SK-N-SH (cell line): ENCODE data around the gene CHST11. TPM values are rescaled to one million over a fixed set of nuclear protein-coding genes. Genes with fewer than 3 reads are reported as not detected.

ENCODE experiments used
- CTCF ChIA-PET: fragments of 300-600, 350-600 bp; formaldehyde crosslinking; extraction: SDS; loops from one replicate; lab custom pipeline; 2021; lab: Yijun Ruan, JAX
- POLR2A ChIA-PET: fragments of 350-600 bp; sonication (Branson Sonifier 250); formaldehyde crosslinking; extraction: SDS; loops from one replicate; lab custom pipeline; 2020; ENCODE audit warnings: antibody characterized with exemption, inconsistent platforms; lab: Yijun Ruan, JAX
- DNase-seq: peaks from one replicate; pipeline ENCODE4 v3.0.0; 2012
- H2AFZ ChIP-seq: fragments of 200-600 bp; sonication (generic); 2 replicates; pipeline ENCODE4 v1.8.1; 2016; ENCODE audit warnings: antibody characterized with exemption, mild to moderate bottlenecking, low read depth
- H3F3A ChIP-seq: fragments of 200-600 bp; sonication (generic); replicated peaks from 2 replicates; pipeline ENCODE3; 2016; ENCODE audit warnings: antibody characterized with exemption, mild to moderate bottlenecking; ENCODE audit not compliant: insufficient read depth
- H3K27ac ChIP-seq, 2 experiments: fragments of 200-500 bp in 1 of 2; fragments of 200-600 bp in 1 of 2; sonication (Bioruptor generic) in 1 of 2; sonication (generic), shearing (Covaris generic) in 1 of 2; 2 replicates each; pipeline versions ENCODE4 v1.5.1 to v1.6.1; 2014 to 2016; ENCODE audit warnings: low read depth in 2 of 2, inconsistent platforms in 1 of 2, low read length in 1 of 2, mild to moderate bottlenecking in 1 of 2, mixed read lengths in 1 of 2
- H3K27me3 ChIP-seq: fragments of 200-600 bp; sonication (generic), shearing (Covaris generic); 2 replicates; pipeline ENCODE4 v1.6.1; 2016; ENCODE audit warnings: mixed run types; ENCODE audit not compliant: insufficient read depth
- H3K36me3 ChIP-seq, 2 experiments: fragments of 200-500 bp in 1 of 2; fragments of 200-600 bp in 1 of 2; sonication (Bioruptor generic) in 1 of 2; sonication (generic) in 1 of 2; replicated peaks in 1 of 2; 2 replicates each; pipeline versions ENCODE3 to v1.5.1; 2014 to 2016; ENCODE audit warnings: low read length in 1 of 2, mild to moderate bottlenecking in 1 of 2; ENCODE audit not compliant: insufficient read depth in 2 of 2, control insufficient read depth in 1 of 2
- H3K4me1 ChIP-seq, 2 experiments: fragments of 200-500 bp in 1 of 2; fragments of 200-600 bp in 1 of 2; sonication (Bioruptor generic) in 1 of 2; sonication (generic), shearing (Covaris generic) in 1 of 2; 2 replicates each; pipeline versions ENCODE4 v1.5.1 to v1.6.1; 2014 to 2016; ENCODE audit warnings: low read depth in 1 of 2, low read length in 1 of 2, mixed run types in 1 of 2; ENCODE audit not compliant: insufficient read depth in 2 of 2, control insufficient read depth in 1 of 2
- H3K4me2 ChIP-seq: fragments of 200-600 bp; sonication (generic), shearing (Covaris generic); 2 replicates; pipeline ENCODE4 v1.6.1; 2017; ENCODE audit warnings: mixed run types
- H3K4me3 ChIP-seq, 2 experiments: fragments of 200-500 bp in 1 of 2; fragments of 200-600 bp in 1 of 2; sonication (Bioruptor generic) in 1 of 2; sonication (generic), shearing (Covaris generic) in 1 of 2; 2 replicates each; pipeline versions ENCODE4 v1.5.1 to v1.8.1; 2014 to 2016; ENCODE audit warnings: low read depth in 2 of 2, inconsistent platforms in 1 of 2, low read length in 1 of 2, mild to moderate bottlenecking in 1 of 2, mixed read lengths in 1 of 2, moderate library complexity in 1 of 2
- H3K79me2 ChIP-seq: fragments of 200-600 bp; sonication (generic); 2 replicates; pipeline ENCODE4 v1.8.1; 2017; ENCODE audit warnings: mild to moderate bottlenecking; ENCODE audit not compliant: insufficient read depth
- H3K9ac ChIP-seq: fragments of 200-600 bp; sonication (generic); 2 replicates; pipeline ENCODE4 v1.6.1; 2017; ENCODE audit warnings: mixed run types
- H3K9me2 ChIP-seq: fragments of 200-600 bp; sonication (generic); 2 replicates; pipeline ENCODE4 v1.6.1; 2017; ENCODE audit warnings: mixed run types
- H3K9me3 ChIP-seq: fragments of 200-600 bp; sonication (generic); 2 replicates; pipeline ENCODE4 v1.6.1; 2017; ENCODE audit warnings: mixed run types, mild to moderate bottlenecking, moderate library complexity
- H4K20me1 ChIP-seq: fragments of 200-600 bp; sonication (generic); 2 replicates; pipeline ENCODE4 v1.6.1; 2017; ENCODE audit warnings: mild to moderate bottlenecking, mixed run types; ENCODE audit not compliant: insufficient read depth
- CTCF ChIP-seq: fragments of 200-600 bp; sonication (generic); IDR thresholded peaks from 2 replicates; pipeline ENCODE4 v1.6.1; 2017; ENCODE audit warnings: antibody characterized with exemption, mild to moderate bottlenecking, moderate library complexity
- EP300 ChIP-seq, 2 experiments: IDR thresholded peaks; 2 replicates each; pipeline versions ENCODE4 v1.4.0 to v1.6.1; 2012; ENCODE audit warnings: borderline replicate concordance in 1 of 2, low read depth in 1 of 2, low read length in 1 of 2
- GABPA ChIP-seq: IDR thresholded peaks from 2 replicates; pipeline ENCODE4 v1.4.0; 2012; ENCODE audit warnings: low read depth, mild to moderate bottlenecking
- GATA2 ChIP-seq: sonication (generic); formaldehyde crosslinking; IDR thresholded peaks from 2 replicates; pipeline ENCODE4 v1.5.0; 2020; ENCODE audit warnings: mild to moderate bottlenecking, missing genetic modification reagents
- IRF3 ChIP-seq: fragments of 150-350 bp; IDR thresholded peaks from 2 replicates; pipeline ENCODE4 v1.6.1; 2016; ENCODE audit warnings: mild to moderate bottlenecking, low read depth, low read length
- MXI1 ChIP-seq: IDR thresholded peaks from 2 replicates; pipeline ENCODE4 v1.6.1; 2012; ENCODE audit warnings: mild to moderate bottlenecking, low read depth, low read length, improper control_type of control experiment
- POLR2AphosphoS5 ChIP-seq: IDR thresholded peaks from 2 replicates; pipeline ENCODE4 v1.6.1; 2012; ENCODE audit warnings: low read depth, low read length
- RAD21 ChIP-seq: IDR thresholded peaks from 2 replicates; pipeline ENCODE4 v1.6.1; 2012; ENCODE audit warnings: mild to moderate bottlenecking, low read length
- REST ChIP-seq: IDR thresholded peaks from 2 replicates; pipeline ENCODE4 v1.6.1; 2012; ENCODE audit warnings: mild to moderate bottlenecking, low read depth, low read length, moderate library complexity
- RFX5 ChIP-seq: IDR thresholded peaks from 2 replicates; pipeline ENCODE4 v1.6.1; 2012; ENCODE audit warnings: mild to moderate bottlenecking, improper control_type of control experiment, low read length
- SMC3 ChIP-seq: IDR thresholded peaks from 2 replicates; pipeline ENCODE4 v1.6.1; 2012; ENCODE audit warnings: low read depth, low read length, improper control_type of control experiment
- TEAD4 ChIP-seq: IDR thresholded peaks from 2 replicates; pipeline ENCODE4 v1.4.0; 2012; ENCODE audit warnings: mild to moderate bottlenecking, borderline replicate concordance; ENCODE audit not compliant: insufficient read depth
- WGBS: methylation state at CpG from one replicate; pipeline ENCODE4 v1.1.6; 2017; ENCODE audit warnings: low lambda C conversion rate; 5-methylcytosine and 5-hydroxymethylcytosine counted together
- polyA plus RNA-seq, 3 experiments: library from polyadenylated mRNA; depleted of rRNA; stranded (reverse); fragments of >200 nt; gene quantifications; 2 replicates each; pipeline ENCODE4 v1.2.3, GENCODE V29; 2012

The CHST11 gene
- polyA plus RNA-seq, 1 of the 3 experiments (the other 2 are of a cell fraction) = 18.6 TPM

GRCh38 chr12:104662908-104663307 is 206.2 kb downstream of the CHST11 start (continued):
- TF ChIP-seq CTCF (no peak), GABPA (no peak), REST (no peak)

- H3K27me3 ChIP-seq = no peaks in the 10 kb centered on the region
- no peak for DNase-seq
- H3K27ac ChIP-seq = peak overlapping the region in 1 of 2 experiments; percentile 47; a peak in 2 of 4 replicates
- POLR2A ChIA-PET = no interaction called here
- no peaks in the 10 kb centered on the region for H3K79me2 ChIP-seq
- no peak overlapping the region for H3K9ac ChIP-seq
- no peaks in the 10 kb centered on the region for H3K36me3 ChIP-seq
- no peak overlapping the region for H3K4me3 ChIP-seq
- H3K4me2 ChIP-seq = no peak overlapping the region
- H2AFZ ChIP-seq = no peak overlapping the region
- H3K9me2 ChIP-seq = no peaks in the 10 kb centered on the region
- H3F3A ChIP-seq = peaks cover 2% of the 10 kb centered on the region
- no peaks in the 10 kb centered on the region for H3K9me3 ChIP-seq
- no peaks in the 10 kb centered on the region for H4K20me1 ChIP-seq
- WGBS = 59% methylated on average over 3 of the region's 3 CpGs
- CTCF ChIA-PET = interaction anchor here (0.8 to 1.3 kb wide), 4 partner anchors 15 to 55 kb away, joined by 3 to 5 read pairs (median 4); no protein-coding TSS in a partner anchor
- TF ChIP-seq POLR2AphosphoS5 (no peak), MXI1 (peak; percentile 19; the same call in 1 of the 2 replicates), GATA2 (CRISPR knock-in tag) (no peak)
- peaks cover 0 to 37% of the 10 kb centered on the region in 2 experiments; a peak in 2 of 4 replicates for H3K4me1 ChIP-seq
Measured at GRCh38 chr12:104664351-104664750, 207.6 kb downstream of the CHST11 start.

- TF ChIP-seq RFX5 = no peak
- no peak for TF ChIP-seq EP300 (IDR thresholded peaks at IDR 0.05; ENCODE audit: borderline replicate concordance in 1 of 2, low read depth in 1 of 2, low read length in 1 of 2)
- no peak for TF ChIP-seq IRF3
- TF ChIP-seq SMC3 = no peak
- no peak for TF ChIP-seq TEAD4
- no peak for TF ChIP-seq RAD21
- TF ChIP-seq CTCF = no peak
- no peak overlapping the region for H3K4me2 ChIP-seq
- no peaks in the 10 kb centered on the region for H3K9me2 ChIP-seq
- DNase-seq = no peak
- no peaks in the 10 kb centered on the region for H3K27me3 ChIP-seq
- no peak overlapping the region for H2AFZ ChIP-seq
- peaks cover 0 to 46% of the 10 kb centered on the region in 2 experiments; a peak in 2 of 4 replicates for H3K4me1 ChIP-seq
- POLR2A ChIA-PET = no interaction called here
- H3K4me3 ChIP-seq = no peak overlapping the region
- no peak overlapping the region for H3K9ac ChIP-seq
- CTCF ChIA-PET = interaction anchor here (9.5 kb wide), 1 partner anchor 283 kb away, joined by 66 read pairs; no protein-coding TSS in a partner anchor
- H4K20me1 ChIP-seq = no peaks in the 10 kb centered on the region
- H3K9me3 ChIP-seq = no peaks in the 10 kb centered on the region
- H3K36me3 ChIP-seq = no peaks in the 10 kb centered on the region
- peaks cover 3% of the 10 kb centered on the region for H3F3A ChIP-seq
- H3K79me2 ChIP-seq = no peaks in the 10 kb centered on the region
- WGBS = 77% methylated on average over 4 of the region's 4 CpGs
- H3K27ac ChIP-seq = no peak overlapping the region
Measured at GRCh38 chr12:104665296-104665695, 208.5 kb downstream of the CHST11 start.
